Calu3 (cell line): ENCODE measurements around the gene SLC35D1. TPM values are rescaled to one million over a fixed set of nuclear protein-coding genes. Genes with fewer than 3 reads are reported as not detected.

Experiments used
- Bru-seq: library from RNA; stranded (reverse); fragments of 400-500 nt; gene quantifications from one replicate; lab custom pipeline; 2021; lab: Mats Ljungman, UMichigan
- BruChase-seq, 2 experiments: library from RNA; stranded (reverse); fragments of 400-500 nt; gene quantifications; one replicate each; lab custom pipeline; 2021; lab: Mats Ljungman, UMichigan
- BruUV-seq: library from RNA; stranded (reverse); fragments of 400-500 nt; replicated peaks from 2 replicates; lab custom pipeline; 2021; lab: Mats Ljungman, UMichigan
- CTCF ChIA-PET: fragments of 300-600 bp; sonication (Branson Sonifier 250); formaldehyde crosslinking; loops from one replicate; lab custom pipeline; 2022; ENCODE audit warnings: antibody characterized with exemption; lab: Charles Lee
- DNase-seq: peaks from one replicate; pipeline ENCODE4 v3.0.0; 2022
- H3K27ac Mint-ChIP-seq: one replicate; pipeline ENCODE4 v1.8.0; 2022; ENCODE audit warnings: mixed read lengths; ENCODE audit not compliant: unreplicated experiment
- H3K27me3 Mint-ChIP-seq: one replicate; pipeline ENCODE4 v1.8.0; 2022; ENCODE audit warnings: mixed read lengths; ENCODE audit not compliant: unreplicated experiment
- H3K36me3 Mint-ChIP-seq: one replicate; pipeline ENCODE4 v1.8.0; 2022; ENCODE audit warnings: mild to moderate bottlenecking, moderate library complexity, mixed read lengths; ENCODE audit not compliant: insufficient read depth, unreplicated experiment
- H3K4me1 Mint-ChIP-seq: one replicate; pipeline ENCODE4 v1.8.0; 2022; ENCODE audit warnings: mild to moderate bottlenecking, low read depth, mixed read lengths; ENCODE audit not compliant: unreplicated experiment
- H3K4me3 Mint-ChIP-seq: one replicate; pipeline ENCODE4 v1.8.0; 2022; ENCODE audit warnings: mild to moderate bottlenecking, low read depth, moderate library complexity, mixed read lengths; ENCODE audit not compliant: unreplicated experiment
- H3K9me3 Mint-ChIP-seq: one replicate; pipeline ENCODE4 v1.8.0; 2022; ENCODE audit warnings: low read depth, mixed read lengths; ENCODE audit not compliant: unreplicated experiment
- intact Hi-C: fragments of 100-400 bp; cut with micrococcal nuclease; formaldehyde crosslinking; loops from one replicate; pipeline ENCODE4 v1.10.0; 2022; ENCODE audit not compliant: unreplicated experiment
- long read RNA-seq: library from polyadenylated mRNA; stranded (forward); transcript quantifications from one replicate; pipeline ENCODE4 v2.0.0, GENCODE V29; 2022
- total RNA-seq: library from RNA; stranded (reverse); gene quantifications from 2 replicates; pipeline ENCODE4 v1.2.3, GENCODE V29; 2022
- TF ChIP-seq, protein P1 (sequence below): fragments of 200-600 bp; IDR thresholded peaks from one replicate; pipeline ENCODE4 v1.8.0; 2022; ENCODE audit warnings: antibody characterized with exemption; ENCODE audit not compliant: unreplicated experiment

The SLC35D1 gene
- total RNA-seq: 5.4 and 5.9 TPM in 2 replicates
- percentile 58 among the genes with signal in this experiment for Bru-seq, nascent RNA
- BruChase-seq, experiment 1, labeled RNA remaining after a 6-hour chase: percentile 55 among the genes with signal in this experiment
- BruChase-seq, experiment 2, labeled RNA remaining after a 2-hour chase: percentile 54 among the genes with signal in this experiment
- long read RNA-seq, full-length matches to known transcripts: 6 of 7 reads
- long read RNA-seq, partial matches to known transcripts: 0 of 7 reads
- long read RNA-seq, other reads (novel, unspliced or antisense): 1 of 7 reads

DNA sequence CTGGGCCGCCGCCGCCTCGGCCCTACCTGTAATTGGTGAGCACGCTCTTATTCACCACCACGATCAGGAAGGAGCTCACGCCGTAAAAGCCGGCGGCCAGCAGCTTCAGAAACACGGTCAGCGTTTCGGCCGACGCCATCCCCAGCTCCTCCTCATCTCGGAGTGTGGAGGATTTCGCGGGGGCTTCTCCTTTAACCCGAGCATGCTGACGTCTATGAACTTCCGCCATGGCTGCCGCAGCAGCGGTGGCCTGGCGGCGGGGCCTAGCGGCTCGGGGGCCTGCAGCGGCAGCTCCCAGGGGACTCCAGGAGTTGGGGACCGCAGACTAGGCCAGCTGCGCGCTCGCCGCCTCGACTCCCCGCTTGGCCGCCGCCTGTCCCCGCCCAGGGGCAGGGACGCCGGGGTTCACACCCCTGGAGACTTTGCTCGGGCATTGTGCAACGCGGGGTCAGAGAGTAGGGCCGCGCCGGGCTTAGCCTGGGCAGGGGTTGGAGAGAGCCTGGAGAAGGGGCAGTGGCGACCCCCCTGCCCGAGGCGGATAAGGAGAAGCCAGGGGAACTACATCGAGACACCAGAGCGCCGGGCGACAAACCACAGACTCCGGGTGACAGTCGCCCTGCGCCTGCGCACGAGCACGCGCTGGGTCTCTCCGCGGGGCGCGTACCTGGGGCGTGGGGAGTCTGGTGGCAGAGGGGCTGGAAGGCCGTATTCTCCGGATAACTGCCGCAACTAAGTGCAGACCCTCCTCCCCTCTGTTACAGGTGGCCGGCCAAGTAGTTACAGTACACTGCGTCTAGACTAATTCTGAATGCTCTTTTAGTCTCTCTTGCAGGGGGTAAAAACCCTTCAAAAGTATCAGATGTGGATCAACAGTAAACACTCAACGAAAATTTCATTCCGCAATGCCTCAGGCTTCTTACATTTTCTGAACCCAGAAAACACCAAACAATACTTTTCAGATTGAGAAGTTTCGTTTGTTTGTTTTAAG, at the start of gene SLC35D1:
TSS of gene SLC35D1 (minus strand) at position 364 of the 988 bp plus-strand sequence. CDS start at position 229, 135 bp downstream.
- TF ChIP-seq, protein P1, sequence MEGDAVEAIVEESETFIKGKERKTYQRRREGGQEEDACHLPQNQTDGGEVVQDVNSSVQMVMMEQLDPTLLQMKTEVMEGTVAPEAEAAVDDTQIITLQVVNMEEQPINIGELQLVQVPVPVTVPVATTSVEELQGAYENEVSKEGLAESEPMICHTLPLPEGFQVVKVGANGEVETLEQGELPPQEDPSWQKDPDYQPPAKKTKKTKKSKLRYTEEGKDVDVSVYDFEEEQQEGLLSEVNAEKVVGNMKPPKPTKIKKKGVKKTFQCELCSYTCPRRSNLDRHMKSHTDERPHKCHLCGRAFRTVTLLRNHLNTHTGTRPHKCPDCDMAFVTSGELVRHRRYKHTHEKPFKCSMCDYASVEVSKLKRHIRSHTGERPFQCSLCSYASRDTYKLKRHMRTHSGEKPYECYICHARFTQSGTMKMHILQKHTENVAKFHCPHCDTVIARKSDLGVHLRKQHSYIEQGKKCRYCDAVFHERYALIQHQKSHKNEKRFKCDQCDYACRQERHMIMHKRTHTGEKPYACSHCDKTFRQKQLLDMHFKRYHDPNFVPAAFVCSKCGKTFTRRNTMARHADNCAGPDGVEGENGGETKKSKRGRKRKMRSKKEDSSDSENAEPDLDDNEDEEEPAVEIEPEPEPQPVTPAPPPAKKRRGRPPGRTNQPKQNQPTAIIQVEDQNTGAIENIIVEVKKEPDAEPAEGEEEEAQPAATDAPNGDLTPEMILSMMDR: no peak
- Mint-ChIP-seq H3K27me3 (no peaks in the 10 kb centered on the region), H3K9me3 (no peaks in the 10 kb centered on the region), H3K4me1 (peaks cover 21% of the 10 kb centered on the region), H3K36me3 (peaks cover 18% of the 10 kb centered on the region), H3K27ac (peak within 1 kb of the TSS; percentile 65), H3K4me3 (peak within 1 kb of the TSS; percentile 72)
- CTCF ChIA-PET: interaction anchor here (0.9 kb wide), 1 partner anchor 95 kb away, joined by 9 read pairs; no protein-coding TSS in a partner anchor
- no TSS peak for BruUV-seq
- intact Hi-C loops: loop anchor here (5.0 kb wide), 3 partner anchors 57 to 83 kb away; no protein-coding TSS in a partner anchor
- DNase-seq: peak; percentile 68

DNA sequence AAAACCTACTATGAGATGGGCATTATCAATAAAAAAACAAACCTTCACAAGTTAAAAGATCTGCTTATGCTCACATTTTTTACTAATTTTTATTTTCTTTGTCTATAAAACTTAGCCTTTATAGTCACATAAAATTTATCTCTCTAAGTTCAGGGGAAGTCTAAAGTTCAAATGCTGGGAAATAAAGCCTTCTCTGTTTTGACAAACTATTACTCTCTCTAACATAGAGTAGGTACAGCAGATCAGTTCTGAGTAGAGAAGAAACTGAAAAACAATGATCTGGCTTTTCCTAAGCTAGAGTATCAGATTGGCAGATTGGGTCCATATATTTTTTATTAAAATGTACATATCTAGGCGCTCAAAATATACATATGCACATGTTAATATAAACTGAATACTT, 49.6 kb upstream of the SLC35D1 start:
- no peak for DNase-seq

GRCh38 chr1:67100833-67101232, 46.9 kb upstream of the SLC35D1 start:
- H3K27me3 Mint-ChIP-seq: no peaks in the 10 kb centered on the region
- no TSS peak for BruUV-seq

More for the DNA sequence above, 49.6 kb upstream of the SLC35D1 start:
- H3K4me3 Mint-ChIP-seq: no peak overlapping the region
- CTCF ChIA-PET: no interaction called here
- no peak overlapping the region for H3K27ac Mint-ChIP-seq
- H3K4me1 Mint-ChIP-seq: no peaks in the 10 kb centered on the region
- no peaks in the 10 kb centered on the region for H3K9me3 Mint-ChIP-seq
- H3K27me3 Mint-ChIP-seq: no peaks in the 10 kb centered on the region
- TF ChIP-seq, protein P1: no peak
- BruUV-seq: no TSS peak
- intact Hi-C loops: no loop called here
- H3K36me3 Mint-ChIP-seq: no peaks in the 10 kb centered on the region

GRCh38 chr1:67097305-67097704, 43.4 kb upstream of the SLC35D1 start:
- TF ChIP-seq, protein P1: no peak
- no peak overlapping the region for H3K4me3 Mint-ChIP-seq
- BruUV-seq: no TSS peak
- intact Hi-C loops: no loop called here
- H3K4me1 Mint-ChIP-seq: peaks cover 11% of the 10 kb centered on the region
- no peaks in the 10 kb centered on the region for H3K36me3 Mint-ChIP-seq
- DNase-seq: no peak
- CTCF ChIA-PET: interaction anchor here (0.6 kb wide), 1 partner anchor 97 kb away, joined by 4 read pairs; no protein-coding TSS in a partner anchor
- no peak overlapping the region for H3K27ac Mint-ChIP-seq
- no peaks in the 10 kb centered on the region for H3K27me3 Mint-ChIP-seq
- no peaks in the 10 kb centered on the region for H3K9me3 Mint-ChIP-seq

More at GRCh38 chr1:67100833-67101232, 46.9 kb upstream of the SLC35D1 start:
- TF ChIP-seq, protein P1: no peak
- peaks cover 11% of the 10 kb centered on the region for H3K4me1 Mint-ChIP-seq
- H3K9me3 Mint-ChIP-seq: no peaks in the 10 kb centered on the region
- H3K36me3 Mint-ChIP-seq: no peaks in the 10 kb centered on the region
- no peak overlapping the region for H3K27ac Mint-ChIP-seq
- intact Hi-C loops: no loop called here
- H3K4me3 Mint-ChIP-seq: no peak overlapping the region
- CTCF ChIA-PET: interaction anchor here (0.8 kb wide), 1 partner anchor 26 kb away, joined by 3 read pairs; no protein-coding TSS in a partner anchor
- DNase-seq: no peak
